ENCODE results near the gene TBX2. TPM values are rescaled to one million over a fixed set of nuclear protein-coding genes. Genes with fewer than 3 reads are reported as not detected.

Gene TBX2
- total RNA-seq, 6 donors from 2014 or later = 22.4 to 130 (median 92.7) TPM

DNA sequence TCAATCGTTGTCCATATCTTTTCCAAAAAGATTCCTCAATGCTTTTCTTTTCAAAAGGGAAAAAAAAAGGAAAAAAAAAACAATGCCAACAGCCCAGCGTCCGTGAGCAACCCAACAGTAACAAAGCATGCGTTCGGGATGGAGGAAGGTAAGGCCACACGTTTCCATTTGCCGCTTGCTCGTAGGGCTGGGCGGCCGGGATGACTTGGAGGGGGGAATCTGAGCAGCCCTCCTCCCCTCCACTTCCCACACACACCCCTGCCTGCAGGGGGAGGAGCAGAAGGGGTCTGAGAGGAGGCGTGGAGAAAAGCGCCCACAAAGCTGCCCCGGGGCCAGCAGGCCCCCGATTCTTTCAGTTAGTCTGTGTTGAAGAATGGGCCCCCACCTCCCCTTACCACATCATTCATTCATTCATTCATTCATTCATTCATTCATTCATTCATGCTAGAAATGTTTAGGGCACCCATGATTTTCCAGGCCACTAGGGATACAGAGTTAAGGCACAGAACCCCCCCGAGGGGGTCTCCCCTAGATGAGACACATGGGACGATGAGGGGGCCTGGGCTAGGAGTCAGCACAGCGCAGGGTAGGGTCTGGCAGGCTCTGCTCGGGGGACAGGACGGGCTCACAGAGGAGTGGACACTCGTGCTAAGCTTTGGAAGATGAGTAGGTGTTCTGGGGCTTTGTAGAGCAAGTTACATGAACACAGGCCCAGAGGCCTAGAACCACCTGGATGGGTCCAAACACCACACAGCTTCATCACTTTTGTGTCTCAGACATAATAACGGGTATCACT lies 10.9 kb upstream of the TBX2 start:
- Histone ChIP-seq H3K9me3 (no peaks in the 10 kb centered on the region), H3K36me3 (peaks cover 0 to 4% (median 0%) of the 10 kb centered on the region in 4 donors), H3K27me3 (no peaks in the 10 kb centered on the region), H3K4me1 (peaks cover 10 to 13% (median 12%) of the 10 kb centered on the region in 4 donors), H3K4me3 (no peak overlapping the region), H3K27ac (peak overlapping the region in 2 of 4 donors; percentile 60 to 64)
- TF ChIP-seq POLR2AphosphoS5 (IDR thresholded peaks at IDR 0.05) (no peak), POLR2A (IDR thresholded peaks at IDR 0.05) (no peak), EP300 (IDR thresholded peaks at IDR 0.05) (no peak)
- TF ChIP-seq, protein P1, sequence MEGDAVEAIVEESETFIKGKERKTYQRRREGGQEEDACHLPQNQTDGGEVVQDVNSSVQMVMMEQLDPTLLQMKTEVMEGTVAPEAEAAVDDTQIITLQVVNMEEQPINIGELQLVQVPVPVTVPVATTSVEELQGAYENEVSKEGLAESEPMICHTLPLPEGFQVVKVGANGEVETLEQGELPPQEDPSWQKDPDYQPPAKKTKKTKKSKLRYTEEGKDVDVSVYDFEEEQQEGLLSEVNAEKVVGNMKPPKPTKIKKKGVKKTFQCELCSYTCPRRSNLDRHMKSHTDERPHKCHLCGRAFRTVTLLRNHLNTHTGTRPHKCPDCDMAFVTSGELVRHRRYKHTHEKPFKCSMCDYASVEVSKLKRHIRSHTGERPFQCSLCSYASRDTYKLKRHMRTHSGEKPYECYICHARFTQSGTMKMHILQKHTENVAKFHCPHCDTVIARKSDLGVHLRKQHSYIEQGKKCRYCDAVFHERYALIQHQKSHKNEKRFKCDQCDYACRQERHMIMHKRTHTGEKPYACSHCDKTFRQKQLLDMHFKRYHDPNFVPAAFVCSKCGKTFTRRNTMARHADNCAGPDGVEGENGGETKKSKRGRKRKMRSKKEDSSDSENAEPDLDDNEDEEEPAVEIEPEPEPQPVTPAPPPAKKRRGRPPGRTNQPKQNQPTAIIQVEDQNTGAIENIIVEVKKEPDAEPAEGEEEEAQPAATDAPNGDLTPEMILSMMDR (IDR thresholded peaks at IDR 0.05) = no peak
- WGBS, 2 donors = 88 to 90% methylated on average over 21 of the region's 21 CpGs
- DNase-seq (no peak), ATAC-seq (ENCODE audit: low FRiP score in 2 of 2) (no peak)

DNA sequence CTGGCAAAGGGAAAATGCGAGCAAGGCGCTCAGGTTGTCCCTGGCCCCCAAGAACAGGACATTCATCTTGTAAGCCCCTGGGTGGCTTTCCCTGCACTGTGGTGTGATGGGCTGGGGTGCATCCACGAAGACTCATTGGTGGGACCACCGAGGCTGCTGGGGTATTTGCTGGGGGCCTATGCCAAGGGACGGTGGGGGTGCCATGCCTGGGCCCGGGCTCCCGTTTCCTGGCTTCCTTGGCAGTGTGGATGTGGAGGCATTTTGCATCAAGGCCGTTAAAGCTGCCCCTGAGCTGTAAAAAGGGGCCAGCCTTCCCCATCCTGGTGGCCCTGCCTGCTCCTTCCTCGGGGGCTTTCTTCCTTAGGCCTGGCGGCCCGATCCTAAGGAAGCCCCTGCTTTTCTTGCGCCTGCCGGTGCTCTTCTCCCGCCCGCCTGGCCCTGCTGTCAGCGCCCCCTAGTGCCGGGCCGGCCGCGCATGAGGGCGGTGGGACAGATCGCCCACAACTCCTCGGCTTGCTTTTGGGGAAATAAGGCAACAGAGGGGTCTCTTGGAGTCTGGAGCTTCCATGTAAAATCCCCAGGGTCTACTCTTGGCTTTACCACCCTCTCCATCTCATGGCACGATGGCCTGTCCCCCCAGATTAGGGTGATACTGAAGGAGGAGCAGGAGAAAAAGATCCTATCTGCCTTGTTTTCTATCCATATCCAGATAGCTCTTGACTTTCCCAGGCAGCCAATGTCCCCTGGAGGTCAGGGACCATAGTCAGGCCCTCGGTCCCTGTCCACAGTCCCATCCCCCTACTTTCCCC lies 9.8 kb upstream of the TBX2 start:
- Histone ChIP-seq H3K4me1 (peaks cover 10 to 15% (median 12%) of the 10 kb centered on the region in 4 donors), H3K4me3 (peak overlapping the region in 1 of 4 donors; percentile 27), H3K27me3 (no peaks in the 10 kb centered on the region), H3K27ac (peak overlapping the region; percentile 3 to 93 (median 62)), H3K36me3 (peaks cover 0 to 4% (median 0%) of the 10 kb centered on the region in 4 donors), H3K9me3 (no peaks in the 10 kb centered on the region)
- ATAC-seq (ENCODE audit: low FRiP score in 2 of 2) = peak in 1 of 2 donors; percentile 64
- TF ChIP-seq, protein P1 (IDR thresholded peaks at IDR 0.05) = peak; percentile 77 to 90 (median 84)
- no peak for TF ChIP-seq EP300 (IDR thresholded peaks at IDR 0.05)
- peak in 1 of 2 donors; percentile 93 for DNase-seq
- 13 to 19% methylated on average over 18 to 23 of the region's 25 CpGs for WGBS, 2 donors

DNA sequence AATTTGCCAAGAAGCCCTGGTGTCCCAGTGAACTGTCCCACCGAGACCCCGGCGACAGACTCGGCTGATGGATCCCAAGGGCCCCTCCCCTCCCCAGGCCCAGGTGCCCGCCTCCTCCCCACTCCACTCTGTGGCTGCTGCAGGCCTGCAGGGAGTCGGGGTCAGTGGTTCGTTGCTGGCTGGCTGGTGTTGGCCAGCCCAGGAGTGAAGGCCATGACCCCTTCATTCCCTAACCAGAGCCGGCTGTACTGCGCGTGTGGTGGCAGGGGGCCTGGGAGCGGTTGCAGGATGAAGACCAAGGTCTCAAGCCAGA lies 9.2 kb upstream of the TBX2 start:
- peak overlapping the region in 3 of 4 donors; percentile 60 to 93 (median 64) for H3K27ac ChIP-seq
- ATAC-seq (ENCODE audit: low FRiP score in 2 of 2) = no peak
- TF ChIP-seq POLR2A (IDR thresholded peaks at IDR 0.05) = no peak
- no peak overlapping the region for H3K4me3 ChIP-seq
- H3K27me3 ChIP-seq = no peaks in the 10 kb centered on the region
- peaks cover 10 to 15% (median 12%) of the 10 kb centered on the region in 4 donors for H3K4me1 ChIP-seq
- DNase-seq = no peak
- 96% methylated on average over 11 of the region's 11 CpGs; no CpG with 5 or more reads in 1 of the 2 donors for WGBS, 2 donors
- peaks cover 0 to 4% (median 0%) of the 10 kb centered on the region in 4 donors for H3K36me3 ChIP-seq
- no peaks in the 10 kb centered on the region for H3K9me3 ChIP-seq

DNA sequence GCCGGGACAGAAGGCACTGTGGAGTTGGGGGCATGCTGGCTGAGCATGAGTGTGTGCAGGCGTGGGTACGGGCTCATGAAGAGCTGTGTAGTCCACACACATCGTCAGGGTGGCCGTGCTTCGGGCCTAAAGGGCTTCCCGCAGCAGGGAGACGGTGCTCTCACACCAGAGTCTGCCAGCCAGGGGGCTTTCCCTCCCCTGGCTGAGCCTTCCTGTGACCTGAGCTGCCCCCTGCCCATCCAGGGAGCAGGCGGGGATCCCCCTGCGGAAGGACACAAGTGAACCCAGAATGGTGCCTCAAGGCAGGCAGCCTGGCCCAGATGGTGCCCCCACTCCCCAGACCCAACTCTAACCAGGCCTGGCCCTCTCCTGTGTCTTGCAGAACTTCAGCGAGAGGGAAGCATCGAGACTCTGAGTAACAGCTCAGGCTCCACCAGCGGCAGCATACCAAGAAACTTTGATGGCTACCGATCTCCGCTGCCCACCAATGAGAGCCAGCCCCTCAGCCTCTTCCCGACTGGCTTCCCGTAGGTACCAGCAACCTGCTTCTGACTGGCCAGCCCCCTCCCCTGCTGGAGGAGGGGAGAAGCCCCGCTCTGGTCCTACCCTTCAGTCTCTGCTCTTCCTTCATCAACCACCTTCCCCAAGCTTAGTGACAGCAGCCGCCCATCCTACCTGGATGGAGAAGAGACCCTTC lies 7.9 kb upstream of the TBX2 start:
- DNase-seq = no peak
- Histone ChIP-seq H3K4me1 (peaks cover 14 to 21% (median 20%) of the 10 kb centered on the region in 4 donors), H3K4me3 (no peak overlapping the region), H3K27ac (peak overlapping the region; percentile 5 to 93 (median 25)), H3K36me3 (peaks cover 0 to 4% (median 0%) of the 10 kb centered on the region in 4 donors), H3K9me3 (no peaks in the 10 kb centered on the region), H3K27me3 (peaks cover 0 to 12% (median 7%) of the 10 kb centered on the region in 4 donors)
- WGBS, 2 donors = 84 to 89% methylated on average over 14 to 19 of the region's 19 CpGs
- no peak for ATAC-seq (ENCODE audit: low FRiP score in 2 of 2)
- TF ChIP-seq POLR2A (IDR thresholded peaks at IDR 0.05) = no peak
- TF ChIP-seq, protein P1 (IDR thresholded peaks at IDR 0.05) = no peak
- TF ChIP-seq EP300 (IDR thresholded peaks at IDR 0.05) = no peak

DNA sequence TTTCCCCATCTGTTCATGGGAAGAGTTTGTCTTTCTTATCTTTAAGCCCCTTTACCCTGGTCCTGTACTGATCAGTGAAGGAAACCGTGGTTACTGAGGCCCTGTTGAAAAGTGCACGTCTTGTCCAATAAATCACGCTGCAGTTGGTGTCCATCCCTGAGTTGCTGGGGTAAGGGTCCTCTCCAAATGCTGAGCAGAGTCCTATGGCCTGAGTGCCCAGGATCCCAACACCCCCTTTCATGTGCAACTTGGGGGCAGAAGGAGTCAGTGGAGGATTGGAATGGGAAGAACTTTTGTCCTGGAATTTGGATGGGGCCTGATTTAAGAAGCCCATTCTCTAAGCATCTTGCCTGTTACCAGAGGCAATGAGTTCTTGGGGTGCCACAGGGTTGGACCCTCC lies 7.0 kb upstream of the TBX2 start:
- peak overlapping the region in 1 of 4 donors; percentile 93 for H3K27ac ChIP-seq
- WGBS, 2 donors = 83 to 93% methylated on average over 3 of the region's 3 CpGs
- DNase-seq = no peak
- peaks cover 0 to 4% (median 0%) of the 10 kb centered on the region in 4 donors for H3K36me3 ChIP-seq
- no peak overlapping the region for H3K4me3 ChIP-seq
- ATAC-seq (ENCODE audit: low FRiP score in 2 of 2) = no peak
- peaks cover 0 to 21% (median 16%) of the 10 kb centered on the region in 4 donors for H3K27me3 ChIP-seq
- no peaks in the 10 kb centered on the region for H3K9me3 ChIP-seq
- H3K4me1 ChIP-seq = peaks cover 22 to 30% (median 27%) of the 10 kb centered on the region in 4 donors
- no peak for TF ChIP-seq POLR2AphosphoS5 (IDR thresholded peaks at IDR 0.05)
- TF ChIP-seq, protein P1 (IDR thresholded peaks at IDR 0.05) = no peak
